Left renal cortex interstitium (tissue), 4 donors: Measurements from ENCODE around the gene CD83. TPM values are rescaled to one million over a fixed set of nuclear protein-coding genes. Genes with fewer than 3 reads are reported as not detected.

ENCODE experiments used
- DNase-seq, 4 donors: peaks; one replicate each; pipeline ENCODE4 v3.0.0-alpha.2; 2013; ENCODE audit warnings: low read depth in 4 of 4, low spot score in 2 of 4, missing footprints in 1 of 4
- polyA plus RNA-seq, 4 donors: library from polyadenylated mRNA; unstranded; fragments of 120-200 nt; gene quantifications; one replicate each; pipeline ENCODE4 v1.2.1, GENCODE V29; 2013; ENCODE audit not compliant: insufficient read length in 4 of 4

Gene CD83
- polyA plus RNA-seq, 4 donors: 9.4 to 14.7 (median 11.7) TPM

DNA sequence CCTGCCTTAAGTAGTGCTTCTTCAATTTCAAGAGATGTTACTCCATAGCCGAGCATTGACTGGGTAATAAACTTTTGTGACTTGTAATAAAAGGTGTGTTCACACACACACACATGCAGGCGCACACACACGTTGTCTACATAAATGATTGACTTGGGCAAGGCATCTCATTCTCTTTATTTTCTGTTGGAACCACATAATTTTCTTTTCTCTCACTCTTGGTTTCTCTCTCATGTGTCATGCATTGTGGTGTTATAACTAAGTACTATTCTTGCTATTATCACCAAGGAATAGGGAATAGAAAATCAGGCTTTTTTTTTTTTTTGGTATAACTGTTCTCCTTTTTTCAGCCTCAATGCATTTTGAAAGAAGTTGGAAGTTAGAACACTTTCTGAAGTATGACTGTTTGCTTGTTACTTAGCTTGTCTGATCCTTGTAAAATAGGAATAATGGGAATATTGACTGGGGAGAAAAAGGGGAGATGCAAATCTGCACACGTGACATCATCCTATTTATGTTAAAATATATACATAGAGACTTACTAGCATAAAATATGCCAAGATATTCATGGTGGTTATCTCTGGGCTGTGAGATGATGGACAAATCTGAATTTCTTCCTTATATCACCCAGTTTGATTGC lies 26.1 kb upstream of the CD83 start:
- DNase-seq: no peak

DNA sequence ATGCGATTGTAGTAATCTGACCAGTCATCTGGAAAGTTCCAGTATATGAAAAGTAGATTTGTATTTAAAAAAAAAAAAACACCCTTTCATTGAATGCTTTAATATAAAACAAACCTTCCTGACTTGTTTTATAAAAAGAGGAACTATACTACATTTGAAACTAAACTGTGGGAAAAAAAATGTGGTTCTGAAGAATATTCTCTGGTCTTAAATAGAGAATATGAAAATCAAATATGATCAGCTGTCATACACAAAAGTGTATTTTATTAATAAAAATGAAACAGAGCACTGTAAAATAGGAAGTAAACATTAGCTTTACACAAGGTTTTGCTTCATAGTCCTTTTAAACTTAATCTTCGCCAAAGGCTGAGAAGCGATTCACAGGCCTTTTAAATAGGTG lies 25.3 kb upstream of the CD83 start:
- no peak for DNase-seq

DNA sequence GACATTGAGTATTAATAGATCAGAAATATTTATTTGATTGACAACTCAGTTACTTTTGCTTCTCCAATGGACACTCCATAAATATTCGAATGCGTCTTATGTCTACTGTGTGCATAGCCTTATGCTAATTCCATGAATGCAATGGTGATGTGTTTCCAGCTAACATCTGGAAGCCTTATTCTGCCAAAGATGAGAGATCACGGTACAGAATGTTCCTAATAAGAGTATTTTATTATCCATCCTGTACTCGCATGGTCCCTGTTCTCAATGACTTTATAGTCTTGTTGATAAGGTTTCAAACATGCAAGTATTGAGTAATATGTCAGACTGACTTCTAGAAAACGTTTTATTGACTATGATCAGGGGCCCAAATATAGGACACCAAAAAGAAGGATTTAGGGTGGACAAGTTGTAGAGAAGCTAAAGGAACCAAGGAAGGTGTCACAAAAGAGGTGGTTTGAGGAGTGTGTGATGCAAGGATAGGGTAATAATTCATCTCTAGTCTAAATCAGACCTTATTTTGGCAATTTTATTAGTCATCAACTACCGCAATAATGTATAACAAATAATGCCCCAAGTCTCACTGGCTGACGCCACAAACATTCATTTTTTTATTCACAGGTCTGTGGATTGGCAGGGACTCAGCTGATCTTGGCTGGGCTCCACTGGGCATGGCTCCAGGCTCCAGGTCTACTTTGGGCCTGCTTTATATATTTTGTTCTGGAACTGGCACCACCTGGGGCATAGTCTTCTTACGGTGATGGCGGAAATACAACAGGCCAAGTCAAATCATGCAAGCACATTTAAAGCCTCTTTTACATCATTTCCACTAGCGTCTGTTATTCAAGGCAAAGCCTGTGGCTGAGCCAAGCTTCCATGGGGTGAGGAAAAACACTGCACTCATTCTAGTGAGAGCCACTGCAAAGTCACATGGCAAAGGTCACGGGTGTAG lies 24.5 kb upstream of the CD83 start:
- DNase-seq: no peak

DNA sequence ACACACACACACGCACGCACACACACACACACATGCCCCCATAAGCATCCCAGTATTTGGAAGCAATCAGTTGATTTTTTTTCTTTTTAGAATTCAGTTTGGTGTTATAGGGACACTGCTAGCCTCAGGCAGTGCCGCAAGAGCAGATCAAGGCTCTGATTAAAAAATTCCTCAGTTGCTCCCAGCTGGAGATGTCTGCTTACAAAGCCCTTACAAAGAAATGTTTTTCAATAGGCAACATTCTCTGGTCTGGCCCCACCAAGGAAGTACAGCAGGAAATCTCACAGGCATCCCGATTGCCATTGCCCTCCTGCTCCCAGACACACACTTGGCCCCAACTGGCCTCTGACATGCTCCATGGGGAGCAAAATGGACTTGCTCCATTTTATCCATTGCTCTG lies 22.9 kb upstream of the CD83 start:
- no peak for DNase-seq

DNA sequence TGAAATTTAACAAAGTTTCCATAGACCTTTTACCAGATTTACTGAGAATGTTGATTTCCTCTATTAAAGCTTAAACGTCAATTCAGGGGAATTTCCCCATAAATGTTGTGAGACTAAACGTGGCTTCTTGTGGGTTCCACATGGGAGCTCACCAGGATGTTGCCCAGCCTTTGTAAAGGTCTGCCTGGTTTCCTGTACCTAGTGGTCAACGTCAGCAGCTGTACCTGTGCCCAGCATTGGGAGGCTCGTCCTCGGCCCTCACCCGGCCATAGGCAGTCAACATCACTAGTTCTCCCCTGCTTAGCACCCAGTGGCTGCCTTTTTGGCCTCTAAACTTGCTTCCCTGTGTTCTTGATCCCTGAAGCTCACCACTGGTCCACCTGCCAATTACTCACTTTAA lies 22.1 kb upstream of the CD83 start:
- no peak for DNase-seq

DNA sequence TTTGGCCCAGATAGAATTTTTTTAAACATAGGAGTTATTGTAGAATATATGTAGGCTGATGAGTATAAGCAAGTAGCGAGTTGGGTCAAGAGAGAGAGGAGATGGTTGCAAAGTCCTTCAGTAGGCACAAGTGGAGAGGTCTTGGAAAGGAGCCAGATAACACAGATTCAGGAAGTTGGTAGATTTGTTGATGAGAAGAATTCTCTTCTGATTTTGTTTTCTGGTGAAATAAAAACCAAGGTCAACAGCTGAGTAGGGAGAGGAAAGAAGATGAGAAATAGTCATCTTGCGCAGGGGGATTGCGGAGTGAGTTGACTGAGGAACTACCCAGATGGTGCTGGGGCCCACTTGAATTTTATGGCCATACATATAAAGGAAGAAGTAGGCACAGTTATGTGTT lies 17.4 kb upstream of the CD83 start:
- no peak for DNase-seq

DNA sequence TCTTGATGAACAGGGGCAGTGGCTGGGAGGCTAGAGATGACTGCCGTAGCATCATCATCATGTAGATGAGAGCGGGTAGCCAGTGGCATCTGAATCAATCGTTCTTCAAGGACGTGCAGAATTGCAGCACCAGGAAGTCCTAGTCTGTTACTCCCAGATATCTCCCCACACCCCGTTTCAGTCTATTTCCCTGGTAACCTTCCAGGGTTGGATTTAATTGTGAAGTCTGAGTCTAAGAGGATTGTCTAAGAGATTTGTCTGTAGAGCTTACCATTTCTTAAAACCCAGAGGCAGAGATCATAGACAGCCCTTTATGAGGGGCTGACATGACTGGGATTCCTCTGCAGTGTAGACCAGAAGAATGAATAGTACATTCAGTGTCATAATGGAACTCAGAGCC lies 16.6 kb upstream of the CD83 start:
- no peak for DNase-seq

DNA sequence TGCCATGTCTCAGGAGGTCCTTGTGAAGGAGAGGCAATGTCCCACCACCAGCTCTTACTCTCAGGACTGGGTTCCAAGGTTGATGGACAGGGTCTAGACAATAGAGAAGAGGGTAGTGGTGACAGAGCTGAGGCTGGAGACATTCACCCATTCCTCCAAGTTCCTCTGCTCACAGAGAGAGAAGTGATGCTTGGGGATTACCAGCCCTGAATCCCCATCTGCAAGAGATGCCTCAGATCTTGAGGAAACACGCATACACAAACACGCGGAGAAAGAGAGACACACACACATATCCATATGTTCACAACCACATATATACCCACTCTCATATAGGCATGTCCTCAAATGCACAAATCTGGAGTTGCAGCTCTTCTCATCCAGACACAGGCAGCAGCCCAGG lies 15.2 kb upstream of the CD83 start:
- DNase-seq: no peak

DNA sequence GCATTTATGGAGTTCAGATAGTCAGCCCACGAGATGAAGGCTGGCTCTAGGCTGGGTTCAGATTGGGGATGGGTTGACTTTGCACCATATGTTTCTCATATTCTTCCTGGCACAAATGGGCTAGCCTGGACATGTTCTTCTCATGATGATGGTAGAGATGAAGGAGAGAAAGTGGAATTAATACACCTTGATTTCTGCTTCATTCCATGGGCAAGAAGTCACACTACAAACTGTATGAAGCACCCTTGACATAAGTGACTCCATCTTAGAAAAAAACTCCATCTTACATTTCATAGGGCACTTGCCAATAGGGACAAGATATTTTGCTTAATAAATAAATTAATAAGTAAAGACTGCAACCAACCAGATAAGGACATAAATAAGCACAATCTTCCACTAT lies 12.0 kb upstream of the CD83 start:
- no peak for DNase-seq

- DNase-seq: no peak
Observed at GRCh38 chr6:14107000-14107399, 10.6 kb upstream of the CD83 start.

DNA sequence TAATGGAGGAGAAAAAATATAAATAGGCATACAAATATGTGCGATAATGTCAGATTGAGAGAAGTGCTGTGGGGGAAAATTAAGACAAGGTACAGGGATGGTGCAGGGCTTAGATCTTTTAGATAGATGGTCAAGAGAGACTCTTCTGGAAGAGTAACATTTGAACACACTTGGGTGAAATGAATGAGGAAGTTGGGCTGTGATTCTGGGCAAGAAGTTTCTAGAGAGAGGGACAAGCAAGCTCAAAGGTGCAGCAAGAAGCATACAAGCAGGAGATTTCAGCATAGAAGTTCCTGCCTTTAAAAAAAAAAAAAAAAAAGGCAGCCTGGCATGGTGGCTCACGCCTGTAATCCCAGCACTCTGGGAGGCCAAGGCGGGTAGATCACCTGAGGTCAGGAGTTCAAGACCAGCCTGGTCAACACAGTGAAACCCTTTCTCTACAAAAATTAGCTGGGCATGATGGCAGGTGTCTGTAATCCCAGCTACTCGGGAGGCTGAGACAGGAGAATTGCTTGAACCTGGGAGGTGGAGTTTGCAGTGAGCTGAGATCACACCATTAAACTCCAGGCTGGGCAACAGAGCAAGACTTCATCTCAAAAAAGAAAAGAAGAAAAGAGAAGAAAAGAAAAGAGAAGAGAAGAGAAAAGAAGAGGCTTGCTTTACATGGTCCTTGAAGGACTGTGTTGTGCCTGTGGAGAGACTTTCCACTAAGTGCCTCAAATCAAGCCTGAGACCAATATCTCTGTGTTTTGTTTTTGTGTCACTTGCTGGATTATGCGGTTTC lies 9.7 kb upstream of the CD83 start:
- no peak for DNase-seq

- no peak for DNase-seq
Observed at GRCh38 chr6:14108571-14109410, 8.8 kb upstream of the CD83 start.

- DNase-seq: no peak
Observed at GRCh38 chr6:14109411-14109826, 8.2 kb upstream of the CD83 start.

GRCh38 chr6:14110001-14110818 lies 7.4 kb upstream of the CD83 start:
- no peak for DNase-seq

GRCh38 chr6:14113976-14114375 lies 3.6 kb upstream of the CD83 start:
- DNase-seq: no peak

- no peak for DNase-seq
Observed at GRCh38 chr6:14118091-14118439, 493 bp downstream of the CD83 start.

DNA sequence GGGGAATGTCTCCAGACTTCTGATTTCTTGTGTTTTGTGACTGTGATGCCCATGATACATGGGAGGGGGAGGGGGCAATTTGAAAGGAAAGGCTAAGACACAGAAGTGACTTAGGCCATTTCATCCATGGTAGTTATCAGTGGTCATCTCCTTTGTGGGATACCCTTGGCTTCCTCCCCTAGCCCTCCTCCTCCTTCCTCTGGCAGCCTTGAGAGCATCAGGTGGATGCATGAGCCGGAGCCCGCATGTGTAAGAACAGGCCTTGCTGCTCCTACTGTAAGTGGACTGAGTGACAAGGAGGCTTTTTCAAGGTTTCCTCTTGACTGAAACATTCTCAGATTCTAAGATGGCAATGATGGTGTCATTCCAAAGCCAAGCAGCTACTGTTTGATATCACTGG lies 874 bp downstream of the CD83 start:
- no peak for DNase-seq

DNA sequence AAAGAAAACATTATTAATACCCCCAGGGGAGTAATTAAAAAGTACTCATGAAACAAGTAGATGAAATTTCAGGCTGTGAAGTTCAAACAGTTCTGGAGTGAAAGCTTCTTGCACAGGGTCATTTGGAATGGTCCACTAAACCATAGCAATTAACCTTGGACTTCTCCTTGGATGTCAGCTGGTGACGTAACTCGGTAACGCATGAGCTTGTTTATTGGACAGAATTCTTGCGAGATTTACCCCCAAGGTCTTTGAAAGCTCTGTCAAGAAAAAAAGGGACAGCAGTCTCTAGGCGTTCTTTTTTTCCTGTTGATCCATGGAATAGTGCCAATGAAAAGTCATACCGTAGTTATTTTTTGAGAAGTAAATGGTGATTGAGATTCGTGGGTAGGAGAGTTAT lies 2.2 kb downstream of the CD83 start:
- no peak for DNase-seq

DNA sequence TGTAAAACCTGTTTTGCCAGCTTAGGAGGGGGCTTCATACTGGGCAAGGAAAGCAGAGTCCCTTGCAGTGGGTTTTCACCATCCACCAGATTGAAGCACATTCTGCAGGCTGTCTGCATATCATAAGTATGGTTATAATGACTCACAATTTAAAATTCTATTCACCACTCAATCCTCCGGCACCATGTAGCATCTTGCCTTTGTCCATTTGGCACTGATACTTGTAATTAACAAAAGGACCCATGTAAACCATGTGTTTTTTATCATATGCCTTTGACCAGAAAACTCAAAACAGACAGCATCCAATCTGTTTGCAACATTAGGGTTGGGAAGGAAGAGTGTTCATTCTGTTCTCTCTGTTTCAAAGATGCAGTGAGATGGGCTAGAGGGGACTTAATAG lies 3.0 kb downstream of the CD83 start:
- no peak for DNase-seq

DNA sequence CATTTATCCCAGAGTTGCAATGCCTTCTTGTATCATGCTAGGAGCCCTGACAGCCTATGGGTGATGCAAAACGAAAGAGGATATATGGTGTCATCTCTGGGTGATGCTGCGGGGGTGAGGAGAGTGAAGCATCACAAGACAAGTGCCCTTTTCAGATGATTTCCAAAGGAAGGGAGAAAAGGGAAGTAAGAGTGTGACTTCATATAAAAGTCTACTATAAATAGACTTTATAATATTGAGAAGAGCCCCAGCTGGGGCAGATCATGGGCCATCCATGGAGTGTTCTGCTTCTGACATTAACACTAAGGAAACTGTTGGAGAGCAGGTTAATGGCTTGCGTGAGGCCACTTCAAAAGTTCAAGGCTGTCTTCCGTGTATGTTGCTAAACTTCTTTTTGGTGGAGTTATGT lies 4.4 kb downstream of the CD83 start:
- no peak for DNase-seq
